Nephron (organoid): ENCODE measurements around the gene TMEM63B.

ENCODE experiments used
- H3K27ac Mint-ChIP-seq, 3 experiments: 2 replicates each; pipeline ENCODE4 v1.8.0; 2020; ENCODE audit warnings: mixed read lengths in 3 of 3, mild to moderate bottlenecking in 2 of 3, moderate library complexity in 1 of 3
- H3K27me3 Mint-ChIP-seq: 2 replicates; pipeline ENCODE4 v1.8.0; 2021; ENCODE audit warnings: low read depth, mild to moderate bottlenecking, moderate library complexity, mixed read lengths
- H3K36me3 Mint-ChIP-seq: 2 replicates; pipeline ENCODE4 v1.8.0; 2020; ENCODE audit warnings: low read depth, mixed read lengths
- H3K4me1 Mint-ChIP-seq: 2 replicates; pipeline ENCODE4 v1.8.0; 2020; ENCODE audit warnings: mixed read lengths
- H3K4me3 Mint-ChIP-seq, 3 experiments: 2 replicates each; pipeline ENCODE4 v1.8.0; 2020; ENCODE audit warnings: mild to moderate bottlenecking in 3 of 3, mixed read lengths in 3 of 3, moderate library complexity in 2 of 3
- H3K9me3 Mint-ChIP-seq: 2 replicates; pipeline ENCODE4 v1.8.0; 2020; ENCODE audit warnings: mixed read lengths
- TF ChIP-seq, protein P1 (sequence below), 3 experiments: fragments of 200-600 bp; sonication (generic); IDR thresholded peaks; one replicate each; pipeline ENCODE4 v1.5.0; 2021; ENCODE audit warnings: antibody characterized with exemption in 3 of 3; ENCODE audit not compliant: unreplicated experiment in 3 of 3

The TMEM63B gene

DNA sequence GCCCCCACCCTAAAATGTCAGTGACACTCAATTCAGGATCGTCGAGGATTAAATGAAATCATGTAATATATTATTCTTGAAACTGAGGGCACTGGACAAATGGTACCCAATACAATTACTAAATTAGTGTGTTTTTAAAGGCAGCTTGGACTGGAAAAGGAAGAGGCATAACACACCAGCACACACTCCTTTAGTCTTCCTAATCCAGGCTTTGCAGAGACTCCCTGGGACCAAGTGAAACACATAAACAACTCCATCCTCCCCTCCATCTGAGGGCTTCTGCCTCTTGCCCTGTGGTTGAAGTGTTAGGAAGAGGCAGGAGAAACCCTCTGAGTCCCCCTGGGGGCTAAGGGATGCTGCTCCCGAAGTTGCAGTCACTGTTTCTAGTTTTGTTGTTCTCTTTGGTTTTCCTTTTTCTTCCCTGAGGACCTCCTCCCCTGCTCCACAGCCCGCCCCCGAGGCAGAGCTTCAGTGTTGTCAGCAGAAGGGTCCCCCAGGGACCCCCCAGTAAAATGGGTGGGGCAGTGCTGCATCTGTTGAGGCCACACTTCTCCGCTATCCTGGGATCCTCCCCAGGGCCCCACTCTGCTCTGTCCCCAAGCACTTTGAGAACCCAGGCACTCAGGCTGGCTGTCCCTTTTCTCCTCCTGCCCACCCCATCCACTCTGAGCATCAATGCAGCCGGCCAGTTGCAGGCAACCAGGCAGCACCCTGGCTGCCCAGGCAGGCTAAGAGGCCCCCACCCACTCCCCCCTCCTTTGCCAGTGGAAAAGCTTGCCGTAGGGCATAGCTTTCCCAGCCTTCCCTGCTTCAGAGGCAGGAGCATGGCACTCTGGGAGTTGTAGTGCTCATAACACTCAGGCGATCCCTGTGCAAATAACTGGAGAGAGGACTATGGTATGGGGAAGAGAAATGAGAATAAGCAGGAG, 5.9 kb downstream of the TMEM63B start:
- Mint-ChIP-seq H3K27me3 (no peaks in the 10 kb centered on the region), H3K36me3 (peaks cover 5% of the 10 kb centered on the region), H3K9me3 (no peaks in the 10 kb centered on the region), H3K4me1 (peaks cover 52% of the 10 kb centered on the region), H3K27ac (peak overlapping the region; percentile 81 to 87 (median 83)), H3K4me3 (peak overlapping the region; percentile 53 to 57 (median 56))
- TF ChIP-seq, protein P1, sequence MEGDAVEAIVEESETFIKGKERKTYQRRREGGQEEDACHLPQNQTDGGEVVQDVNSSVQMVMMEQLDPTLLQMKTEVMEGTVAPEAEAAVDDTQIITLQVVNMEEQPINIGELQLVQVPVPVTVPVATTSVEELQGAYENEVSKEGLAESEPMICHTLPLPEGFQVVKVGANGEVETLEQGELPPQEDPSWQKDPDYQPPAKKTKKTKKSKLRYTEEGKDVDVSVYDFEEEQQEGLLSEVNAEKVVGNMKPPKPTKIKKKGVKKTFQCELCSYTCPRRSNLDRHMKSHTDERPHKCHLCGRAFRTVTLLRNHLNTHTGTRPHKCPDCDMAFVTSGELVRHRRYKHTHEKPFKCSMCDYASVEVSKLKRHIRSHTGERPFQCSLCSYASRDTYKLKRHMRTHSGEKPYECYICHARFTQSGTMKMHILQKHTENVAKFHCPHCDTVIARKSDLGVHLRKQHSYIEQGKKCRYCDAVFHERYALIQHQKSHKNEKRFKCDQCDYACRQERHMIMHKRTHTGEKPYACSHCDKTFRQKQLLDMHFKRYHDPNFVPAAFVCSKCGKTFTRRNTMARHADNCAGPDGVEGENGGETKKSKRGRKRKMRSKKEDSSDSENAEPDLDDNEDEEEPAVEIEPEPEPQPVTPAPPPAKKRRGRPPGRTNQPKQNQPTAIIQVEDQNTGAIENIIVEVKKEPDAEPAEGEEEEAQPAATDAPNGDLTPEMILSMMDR (IDR thresholded peaks at IDR 0.05; ENCODE audit: unreplicated experiment in 3 of 3), result no peak

DNA sequence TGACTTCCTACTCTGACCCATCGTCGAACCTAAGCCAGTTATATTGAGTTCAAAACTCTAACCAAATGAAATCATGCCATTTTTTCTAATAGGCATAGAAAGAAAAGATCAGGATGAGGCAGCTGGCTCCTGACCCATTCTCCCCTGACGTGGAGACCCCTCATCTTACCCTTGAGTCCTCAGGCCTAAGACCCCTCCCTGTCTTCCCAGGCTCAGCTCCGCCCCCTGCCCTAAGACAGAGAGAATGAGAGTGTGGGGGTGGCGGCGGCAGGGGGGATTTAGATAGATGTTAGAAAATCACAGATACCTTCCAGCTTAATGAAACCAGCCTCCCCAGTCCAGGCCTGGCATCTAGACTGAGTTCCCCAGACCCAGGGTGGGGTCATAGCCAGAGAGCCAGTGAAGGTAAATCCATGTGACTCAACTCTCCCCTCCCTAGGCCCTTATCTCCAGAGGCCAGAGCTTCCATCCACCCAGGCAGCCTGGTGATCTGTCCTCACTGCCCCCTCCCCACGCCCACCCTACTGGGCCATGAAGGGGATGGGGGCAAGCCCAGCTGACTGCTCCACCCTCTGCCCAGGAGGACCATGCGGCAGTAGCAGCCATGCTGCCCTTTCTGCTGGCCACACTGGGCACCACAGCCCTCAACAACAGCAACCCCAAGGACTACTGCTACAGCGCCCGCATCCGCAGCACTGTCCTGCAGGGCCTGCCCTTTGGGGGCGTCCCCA, 6.8 kb downstream of the TMEM63B start:
- Mint-ChIP-seq H3K36me3 (peaks cover 10% of the 10 kb centered on the region), H3K27ac (peak overlapping the region; percentile 87 to 93 (median 92)), H3K4me3 (peak overlapping the region; percentile 53 to 57 (median 56)), H3K27me3 (no peaks in the 10 kb centered on the region), H3K9me3 (no peaks in the 10 kb centered on the region), H3K4me1 (peaks cover 52% of the 10 kb centered on the region)
- TF ChIP-seq, protein P1 (IDR thresholded peaks at IDR 0.05; ENCODE audit: unreplicated experiment in 3 of 3), result no peak

DNA sequence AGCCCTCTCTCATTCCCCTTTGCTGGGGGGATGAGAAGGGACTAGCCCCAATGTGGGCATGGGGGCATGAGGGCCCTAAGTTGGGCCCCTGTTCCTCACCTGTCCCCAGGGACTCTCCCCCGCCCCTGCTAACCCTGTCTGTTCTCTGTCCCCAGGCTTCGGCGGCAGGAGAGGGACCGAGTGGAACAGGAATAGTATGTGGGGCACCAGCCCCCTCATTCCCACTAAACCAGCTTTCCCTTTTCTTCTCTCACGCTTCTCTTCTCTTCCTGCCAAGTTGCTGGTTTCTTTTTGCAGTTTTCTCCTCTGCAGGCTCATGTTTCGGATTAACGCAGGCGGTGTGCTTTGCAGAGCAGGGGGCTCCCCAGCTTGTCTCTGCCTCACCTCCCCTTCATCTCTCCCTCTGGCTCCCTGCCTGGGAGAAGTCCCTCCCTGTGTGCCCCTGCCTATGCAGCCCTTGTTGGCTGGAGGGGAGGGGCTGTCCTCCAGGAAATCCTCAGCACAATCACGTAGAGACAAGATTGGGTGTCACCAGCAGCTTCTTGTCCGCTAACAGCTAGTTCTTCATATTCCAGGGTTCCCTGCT, 7.9 kb downstream of the TMEM63B start:
- Mint-ChIP-seq H3K27ac (peak overlapping the region; percentile 64 to 93 (median 92)), H3K27me3 (no peaks in the 10 kb centered on the region), H3K9me3 (no peaks in the 10 kb centered on the region), H3K4me1 (peaks cover 47% of the 10 kb centered on the region), H3K4me3 (peak overlapping the region; percentile 37 to 72 (median 61)), H3K36me3 (peaks cover 18% of the 10 kb centered on the region)
- TF ChIP-seq, protein P1 (IDR thresholded peaks at IDR 0.05; ENCODE audit: unreplicated experiment in 3 of 3), result no peak

DNA sequence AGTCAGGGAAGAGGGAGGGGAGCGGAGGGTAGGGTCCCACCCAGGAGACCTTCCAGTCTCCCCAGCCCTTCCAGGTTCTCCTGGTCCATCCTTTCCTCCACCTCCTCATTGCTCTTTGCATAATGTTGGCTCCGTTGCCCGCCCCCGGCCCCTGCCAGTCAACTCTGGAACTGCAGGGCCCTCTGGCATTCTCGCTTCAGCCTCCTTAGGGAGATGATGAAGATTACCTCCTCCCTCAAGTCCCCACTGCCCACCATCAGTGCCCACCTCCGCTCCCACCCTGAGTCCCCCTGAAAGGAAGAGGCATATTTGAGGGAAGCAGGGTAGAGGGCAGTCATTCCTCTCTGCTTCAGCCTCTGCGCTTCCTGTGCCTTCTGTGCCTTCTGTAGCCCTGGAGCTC, 8.5 kb downstream of the TMEM63B start:
- Mint-ChIP-seq H3K9me3 (no peaks in the 10 kb centered on the region), H3K27ac (peak overlapping the region; percentile 64 to 93 (median 92)), H3K4me1 (peaks cover 47% of the 10 kb centered on the region), H3K27me3 (no peaks in the 10 kb centered on the region), H3K4me3 (peak overlapping the region in 2 of 3 experiments; percentile 13), H3K36me3 (peaks cover 24% of the 10 kb centered on the region)
- TF ChIP-seq, protein P1 (IDR thresholded peaks at IDR 0.05; ENCODE audit: unreplicated experiment in 3 of 3), result no peak

DNA sequence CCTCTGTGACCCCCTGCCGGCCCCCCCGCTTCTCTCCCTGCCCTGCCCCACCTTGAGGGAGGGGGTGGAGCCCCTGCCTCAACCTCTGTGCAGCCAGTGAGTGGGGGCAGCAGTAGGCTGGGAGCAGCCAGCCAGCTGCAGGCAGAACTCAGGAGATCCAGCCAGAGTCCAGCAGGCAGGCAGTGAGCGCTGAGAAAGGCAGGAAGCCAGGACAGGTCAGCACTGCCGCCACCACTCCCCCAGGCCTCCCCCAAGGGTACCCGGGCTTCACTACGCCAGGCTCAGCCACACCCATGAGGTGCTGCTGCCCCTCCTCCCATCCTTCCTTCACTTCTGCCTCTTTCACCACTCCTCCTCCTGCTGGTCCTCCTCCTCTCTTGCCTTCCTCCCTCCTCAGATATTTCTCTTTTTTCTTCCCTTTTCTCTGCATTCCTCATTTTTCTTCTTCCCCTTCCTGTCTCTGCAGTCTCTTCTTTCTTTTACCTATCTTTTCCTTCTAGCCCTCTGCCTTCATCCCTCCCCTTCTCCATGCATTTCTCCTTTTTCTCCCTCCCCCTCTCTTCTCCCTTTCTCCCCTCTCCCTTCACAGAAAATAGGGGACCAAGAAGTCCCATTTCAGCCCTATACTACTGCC, 11.5 kb downstream of the TMEM63B start:
- Mint-ChIP-seq H3K36me3 (peaks cover 47% of the 10 kb centered on the region), H3K9me3 (no peaks in the 10 kb centered on the region), H3K27me3 (no peaks in the 10 kb centered on the region), H3K4me3 (no peak overlapping the region), H3K27ac (peak overlapping the region in 1 of 3 experiments; percentile 75), H3K4me1 (peaks cover 22% of the 10 kb centered on the region)
- TF ChIP-seq, protein P1 (IDR thresholded peaks at IDR 0.05; ENCODE audit: unreplicated experiment in 3 of 3), result no peak
